Measurements from ENCODE around the gene THEMIS.

GRCh38 chr6:127859956-127860355 lies 40.9 kb downstream of the THEMIS start:
- no peak for TF ChIP-seq CEBPB (IDR thresholded peaks at IDR 0.05)
- TF ChIP-seq NFIC (IDR thresholded peaks at IDR 0.05) = no peak
- no peak for TF ChIP-seq RAD21 (IDR thresholded peaks at IDR 0.05; ENCODE audit: low read depth)
- no peak for TF ChIP-seq MAX (IDR thresholded peaks at IDR 0.05)
- TF ChIP-seq TAF1 (IDR thresholded peaks at IDR 0.05; ENCODE audit: low read depth) = no peak
- no peak for TF ChIP-seq EP300 (IDR thresholded peaks at IDR 0.05; ENCODE audit: borderline replicate concordance)
- no peak for TF ChIP-seq TCF12 (IDR thresholded peaks at IDR 0.05; ENCODE audit: low read depth)
- no peak for TF ChIP-seq REST (IDR thresholded peaks at IDR 0.05; ENCODE audit: low read depth)
